IPS-NIHi7 (cell line): Measurements from ENCODE around the gene CAD.

Experiments
- DNase-seq: peaks from one replicate; pipeline ENCODE4 v3.0.0; 2012; ENCODE audit warnings: mixed read lengths; ENCODE audit errors: extremely low spot score

Gene CAD

DNA sequence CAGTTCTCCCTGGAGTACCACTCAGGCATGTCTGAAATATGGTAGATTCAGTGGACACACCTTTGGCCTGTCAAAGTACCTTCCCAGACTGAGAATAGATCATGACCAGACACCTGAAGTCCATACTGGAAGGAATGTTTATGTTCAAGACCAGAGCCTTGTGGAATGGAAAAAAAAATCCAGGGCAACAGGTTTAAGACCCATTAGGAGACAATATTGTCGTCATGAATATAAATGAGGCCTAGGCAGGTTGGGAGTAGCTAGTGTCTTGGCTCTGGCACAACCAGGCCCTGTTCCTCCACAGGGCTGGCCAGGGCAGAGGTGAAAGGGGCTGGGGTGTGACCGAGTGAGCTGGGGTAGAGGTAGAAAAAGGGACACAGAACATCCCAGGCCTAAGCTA lies 18.5 kb upstream of the CAD start:
- DNase-seq = no peak

DNA sequence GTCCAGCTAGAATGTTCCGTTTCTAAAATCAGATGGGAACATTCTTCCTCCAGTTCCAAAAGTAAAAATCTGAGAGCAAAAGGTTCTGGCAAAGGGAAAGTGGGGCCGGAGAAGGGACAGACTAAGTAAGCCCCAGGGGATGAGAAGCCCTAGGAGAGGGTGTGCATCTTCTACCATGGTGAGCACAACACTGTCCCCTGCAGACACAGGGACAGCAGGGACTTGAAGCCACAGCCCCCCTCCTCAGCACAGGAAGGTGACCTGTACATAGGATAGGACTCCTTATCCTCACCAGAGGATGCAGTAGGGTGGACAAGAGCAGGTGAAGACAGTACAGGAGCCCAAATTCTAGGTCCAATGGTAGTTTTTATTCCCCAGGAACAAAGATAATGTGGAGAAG lies 17.9 kb upstream of the CAD start:
- no peak for DNase-seq

- no peak for DNase-seq
Measured at GRCh38 chr2:27201675-27202074, 15.5 kb upstream of the CAD start.

DNA sequence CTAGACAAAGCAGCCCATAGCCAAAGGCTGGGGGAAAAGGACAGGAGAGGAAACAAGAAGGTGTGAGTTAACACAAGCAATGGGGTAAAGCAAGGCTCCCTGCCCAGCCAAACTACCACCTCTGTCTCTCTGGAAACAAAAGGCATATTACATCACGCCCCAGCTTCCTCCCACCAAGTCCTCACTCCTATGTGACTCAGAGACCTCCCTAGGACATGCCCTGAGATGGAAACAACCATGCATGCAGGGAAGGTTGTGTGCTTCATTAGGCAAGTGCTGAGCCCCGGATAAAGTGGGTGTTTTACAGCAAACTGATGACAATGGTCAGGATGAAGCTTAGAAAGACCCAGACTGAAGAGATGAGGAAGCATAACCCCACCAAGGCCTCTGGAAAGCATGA lies 14.3 kb upstream of the CAD start:
- no peak for DNase-seq

GRCh38 chr2:27203741-27204140 lies 13.4 kb upstream of the CAD start:
- DNase-seq = no peak

- no peak for DNase-seq
Measured at GRCh38 chr2:27204566-27204965, 12.6 kb upstream of the CAD start.

DNA sequence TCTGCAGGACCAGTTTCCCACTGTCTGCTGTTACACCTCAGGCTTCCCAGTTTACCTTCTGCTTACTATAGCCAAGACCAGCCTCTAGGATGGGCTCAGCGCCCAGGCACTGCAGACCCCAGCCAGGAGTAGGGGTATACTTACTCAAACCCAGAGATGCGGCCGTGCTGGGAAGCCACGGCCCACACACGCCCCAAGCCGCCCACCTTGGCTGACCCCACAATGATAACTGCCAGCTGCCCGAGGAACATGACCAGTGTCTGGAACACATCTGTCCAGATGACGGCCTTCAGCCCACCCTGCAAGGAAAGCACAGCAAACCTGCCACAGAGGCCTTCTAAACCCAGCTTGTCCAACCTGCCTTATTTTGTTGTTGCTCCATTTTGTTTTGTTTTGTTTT lies 12.0 kb upstream of the CAD start:
- no peak for DNase-seq

DNA sequence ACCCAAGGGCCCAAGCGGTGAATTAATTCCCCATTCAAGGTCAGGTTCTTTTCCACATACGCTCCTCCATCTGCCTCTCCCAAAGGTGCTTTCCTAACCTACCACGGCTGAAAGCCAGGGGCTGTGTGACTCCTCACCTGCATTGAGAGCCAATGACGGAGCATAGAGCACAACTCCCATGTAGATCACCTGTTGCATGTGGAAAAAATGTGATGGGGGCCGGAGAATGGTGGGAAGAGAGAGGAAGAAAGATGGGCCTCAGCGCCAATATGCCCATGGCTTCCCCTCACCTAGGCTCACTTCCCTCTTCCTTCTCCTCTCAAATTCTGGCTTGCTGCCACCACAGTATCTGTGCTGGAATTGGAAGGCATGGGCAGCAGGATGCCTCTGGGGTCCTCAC lies 10.8 kb upstream of the CAD start:
- DNase-seq = no peak

GRCh38 chr2:27208486-27209050 lies 8.6 kb upstream of the CAD start:
- DNase-seq = no peak

DNA sequence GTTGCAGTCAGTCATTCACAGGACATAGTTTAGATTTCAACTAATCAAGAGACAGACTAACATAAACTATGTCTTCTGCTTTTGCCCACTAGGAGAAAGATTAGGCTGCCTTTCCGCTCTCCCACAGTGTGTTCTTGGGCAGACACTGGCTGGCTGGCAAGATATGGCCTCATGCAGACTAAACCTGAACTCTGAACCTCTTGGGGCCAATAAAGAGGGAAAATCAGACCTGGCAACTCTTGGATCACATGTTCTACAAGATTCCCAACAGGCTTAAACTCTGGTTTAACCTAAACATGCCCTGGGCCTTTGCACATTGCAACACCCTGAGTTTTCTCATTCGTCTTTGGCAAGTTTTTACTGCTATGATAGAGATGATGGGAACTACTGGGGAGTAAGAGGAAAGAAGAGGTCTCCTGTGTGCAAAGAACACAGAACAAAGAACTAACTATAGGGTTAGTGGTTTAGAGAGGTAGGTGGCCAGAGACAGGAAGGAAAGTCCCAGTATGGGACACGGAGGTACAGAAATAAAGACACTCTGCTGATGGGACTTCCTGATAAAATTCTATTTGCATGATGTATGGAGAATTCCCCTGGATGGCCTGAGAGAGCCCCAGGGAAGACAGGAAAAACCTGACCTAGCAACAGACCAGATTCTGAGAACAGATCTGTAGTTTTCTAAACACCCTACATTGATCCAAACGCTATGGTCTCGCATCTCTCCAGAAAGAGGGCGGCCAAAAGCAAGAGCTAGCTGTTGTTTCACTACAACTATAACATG lies 7.4 kb upstream of the CAD start:
- DNase-seq = no peak

GRCh38 chr2:27211241-27211942 lies 5.8 kb upstream of the CAD start:
- DNase-seq = peak; percentile 95

- peak; percentile 95 for DNase-seq
Measured at GRCh38 chr2:27211943-27212625, 5.1 kb upstream of the CAD start, which contains the start of the genes ATRAID and SLC5A6. TSS of gene ATRAID (plus strand) at chr2:27212041. CDS start at chr2:27212369, 328 bp downstream. TSS of gene SLC5A6 (minus strand) at chr2:27212268. CDS start at chr2:27207650, 4,618 bp downstream.

- DNase-seq = no peak
Measured at GRCh38 chr2:27212626-27213471, 4.3 kb upstream of the CAD start.

- no peak for DNase-seq
Measured at GRCh38 chr2:27214941-27215340, 2.2 kb upstream of the CAD start.

DNA sequence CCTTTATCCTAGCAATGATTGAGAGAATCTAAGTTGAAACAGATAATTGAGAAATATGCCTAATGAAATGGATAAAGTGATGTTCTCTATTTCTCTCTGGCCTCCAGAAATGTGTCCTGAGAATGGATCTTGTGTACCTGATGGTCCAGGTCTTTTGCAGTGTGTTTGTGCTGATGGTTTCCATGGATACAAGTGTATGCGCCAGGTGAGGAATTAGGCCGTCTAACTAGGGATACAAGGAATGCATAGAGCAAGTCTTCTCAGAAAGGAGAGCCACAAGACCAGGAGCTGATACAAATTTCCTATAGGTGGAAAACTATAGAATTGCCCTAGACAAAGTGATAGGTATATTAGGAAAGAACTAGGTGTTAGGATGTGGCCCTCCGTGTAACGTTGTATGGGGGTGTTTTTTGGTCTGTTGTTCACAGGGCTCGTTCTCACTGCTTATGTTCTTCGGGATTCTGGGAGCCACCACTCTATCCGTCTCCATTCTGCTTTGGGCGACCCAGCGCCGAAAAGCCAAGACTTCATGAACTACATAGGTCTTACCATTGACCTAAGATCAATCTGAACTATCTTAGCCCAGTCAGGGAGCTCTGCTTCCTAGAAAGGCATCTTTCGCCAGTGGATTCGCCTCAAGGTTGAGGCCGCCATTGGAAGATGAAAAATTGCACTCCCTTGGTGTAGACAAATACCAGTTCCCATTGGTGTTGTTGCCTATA lies 592 bp upstream of the CAD start:
- no peak for DNase-seq

DNA sequence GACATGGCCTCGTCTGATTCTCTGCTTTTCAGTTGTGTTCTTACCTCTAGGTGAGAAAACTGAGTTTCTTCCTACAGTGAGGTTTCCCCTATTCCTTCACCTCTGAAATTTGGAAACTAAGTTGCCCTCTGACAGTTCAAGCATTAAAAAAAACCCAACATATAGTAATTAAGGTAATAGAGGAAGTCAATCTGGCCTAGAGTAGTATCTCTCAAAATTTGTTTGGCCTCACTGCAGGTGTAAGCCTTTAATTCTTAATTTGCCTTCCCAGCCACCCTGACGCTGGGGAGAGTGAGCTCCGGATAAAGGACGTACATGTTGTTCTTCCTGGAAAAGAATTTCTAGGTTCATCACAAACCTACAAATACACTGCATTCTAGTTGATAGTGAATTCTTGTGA lies 1.4 kb downstream of the CAD start:
- DNase-seq = no peak

- no peak for DNase-seq
Measured at GRCh38 chr2:27219091-27219490, 1.9 kb downstream of the CAD start.

GRCh38 chr2:27220091-27220490 lies 2.9 kb downstream of the CAD start:
- no peak for DNase-seq

DNA sequence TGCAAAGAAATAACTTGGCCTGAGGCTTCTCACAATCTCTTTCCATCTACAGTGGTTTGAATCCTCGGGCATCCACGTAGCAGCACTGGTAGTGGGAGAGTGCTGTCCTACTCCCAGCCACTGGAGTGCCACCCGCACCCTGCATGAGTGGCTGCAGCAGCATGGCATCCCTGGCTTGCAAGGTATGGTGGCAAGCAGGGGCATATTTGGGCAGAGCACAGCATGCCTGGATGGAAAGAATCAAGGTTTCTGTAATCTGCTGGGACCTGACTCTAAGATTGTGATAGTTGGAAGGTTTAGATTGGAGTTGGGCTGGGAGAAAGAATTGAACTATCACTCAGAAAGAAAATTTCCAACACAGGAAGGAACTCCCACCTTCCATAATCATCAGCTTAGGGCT lies 4.0 kb downstream of the CAD start:
- no peak for DNase-seq

DNA sequence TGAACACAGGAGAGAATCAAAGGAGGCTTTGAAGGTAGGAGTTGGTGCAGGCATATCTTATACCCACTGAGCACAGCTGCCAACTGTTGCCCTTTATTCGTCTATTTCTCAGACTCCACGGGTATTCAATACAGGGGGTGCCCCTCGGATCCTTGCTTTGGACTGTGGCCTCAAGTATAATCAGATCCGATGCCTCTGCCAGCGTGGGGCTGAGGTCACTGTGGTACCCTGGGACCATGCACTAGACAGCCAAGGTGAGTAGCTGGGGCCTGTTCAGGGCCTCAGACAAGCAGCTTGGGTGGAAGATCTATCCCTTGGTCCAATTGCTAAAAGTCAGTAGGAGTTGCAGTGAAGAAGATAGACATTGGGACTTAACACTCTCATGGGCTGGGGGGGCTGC lies 5.2 kb downstream of the CAD start:
- DNase-seq = no peak

- no peak for DNase-seq
Measured at GRCh38 chr2:27223416-27223815, 6.2 kb downstream of the CAD start.
